Stimulated activated CD8-positive, alpha-beta memory T cell treated with anti-CD3 and anti-CD28 coated beads, Interleukin-4, amount 100 ng/mL, for 1 hour (primary cell): ENCODE measurements around the gene SIRPD.
"Not testable (repeated sequence)": the region's sequence is repeated elsewhere in the genome, so short reads cannot be mapped to it uniquely, and the experiment has no call there.

Experiments used
- DNase-seq, 2 donors: peaks; one replicate each; pipeline ENCODE4 v3.0.0-alpha.2; 2020; ENCODE audit warnings: low read depth in 2 of 2, low spot score in 1 of 2

SIRPD gene

GRCh38 chr20:1497371-1497770, 60.1 kb downstream of the SIRPD start:
- not testable (repeated sequence) for DNase-seq

GRCh38 chr20:1496930-1497329, 60.6 kb downstream of the SIRPD start:
- DNase-seq, result no peak

- no peak for DNase-seq
These were observed 63.1 kb downstream of the SIRPD start for GRCh38 chr20:1494436-1494835.

- no peak for DNase-seq
These were observed 64.0 kb downstream of the SIRPD start for GRCh38 chr20:1493536-1493935.

GRCh38 chr20:1491860-1492642, 65.5 kb downstream of the SIRPD start:
- no peak for DNase-seq

GRCh38 chr20:1491281-1491840, 66.1 kb downstream of the SIRPD start, which contains the start of gene SIRPB2:
TSS of gene SIRPB2 (minus strand) at chr20:1491420. CDS start at chr20:1491359, 61 bp downstream.
- DNase-seq, result no peak

DNA sequence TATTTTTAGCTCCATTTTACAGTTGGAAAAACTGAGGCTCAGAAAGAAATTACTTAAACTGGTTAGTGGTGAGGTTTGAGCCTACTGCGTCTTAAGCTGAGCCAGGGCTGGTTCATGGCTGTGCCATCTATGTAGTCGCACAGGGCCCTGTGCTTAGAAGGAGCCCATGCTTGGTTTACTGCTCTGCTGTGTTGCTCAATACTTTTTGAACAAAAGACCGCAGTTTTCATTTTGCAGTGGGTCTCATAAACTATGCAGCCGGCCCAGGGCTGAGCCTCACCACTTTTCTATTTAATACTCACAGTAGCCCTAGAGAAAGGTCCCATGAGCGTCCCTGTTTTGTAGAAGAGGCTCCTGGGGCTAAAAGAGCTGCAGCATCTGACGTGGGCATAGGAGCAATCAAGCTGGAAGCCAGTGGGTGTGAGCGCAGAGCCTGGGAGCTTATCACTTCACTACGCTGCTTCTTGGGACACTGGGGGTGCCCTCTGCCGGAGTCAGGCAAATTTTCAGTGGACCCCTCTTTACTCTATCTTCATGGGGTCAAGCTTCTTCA, 66.8 kb downstream of the SIRPD start:
- no peak for DNase-seq

- no peak for DNase-seq
These were observed 67.6 kb downstream of the SIRPD start for GRCh38 chr20:1489764-1490436.

DNA sequence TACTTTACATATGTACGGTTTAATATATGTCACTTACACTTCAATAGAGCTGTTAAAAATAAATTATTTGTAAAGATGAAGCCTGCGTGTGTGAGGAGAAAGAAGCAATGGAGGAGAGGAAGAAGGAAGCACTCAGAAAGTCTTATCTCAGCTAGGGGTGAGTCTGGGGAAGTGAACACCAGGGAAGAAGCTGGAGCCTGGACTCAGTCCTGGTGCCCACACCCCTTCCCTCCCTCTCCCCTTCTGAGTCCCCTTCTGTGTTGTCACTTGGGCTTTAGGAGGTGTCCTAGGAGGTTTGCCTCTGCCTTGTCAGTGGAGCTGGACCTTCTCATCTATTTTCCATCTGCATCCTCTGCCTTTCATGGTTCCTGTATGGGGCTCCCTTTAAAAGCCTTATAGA, 68.2 kb downstream of the SIRPD start:
- no peak for DNase-seq

- DNase-seq, result no peak
These were observed 70.9 kb downstream of the SIRPD start for GRCh38 chr20:1486566-1486965.

DNA sequence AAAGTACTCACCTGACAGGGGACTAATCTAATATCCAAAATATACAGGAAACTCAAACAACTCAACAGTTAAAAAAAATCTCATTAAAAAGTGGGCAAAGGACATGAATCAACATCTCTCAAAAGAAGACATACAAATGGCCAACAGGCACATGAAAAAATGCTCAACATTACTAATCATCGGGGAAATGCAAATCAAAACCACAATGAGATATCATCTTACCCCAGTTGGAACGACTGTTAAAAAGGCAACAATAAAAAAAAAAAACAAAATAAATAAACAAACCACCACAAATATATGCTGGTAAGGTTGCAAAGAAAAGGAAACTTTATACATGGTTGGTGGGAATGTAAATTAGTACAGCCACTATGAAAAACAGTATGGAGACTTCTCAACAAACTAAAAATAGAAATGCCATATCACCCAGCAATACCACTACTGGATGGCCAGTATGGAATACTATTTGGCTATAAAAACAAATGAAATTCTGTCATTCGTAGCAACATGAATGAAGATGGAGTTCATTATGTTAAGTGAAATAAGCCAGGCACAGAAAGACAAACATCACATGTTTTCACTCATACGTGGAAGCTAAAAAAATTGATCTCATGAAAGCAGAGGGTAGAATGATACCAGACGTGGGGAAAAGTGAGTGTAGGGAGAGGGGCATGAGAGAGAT, 72.9 kb downstream of the SIRPD start:
- no peak for DNase-seq
